Caco-2 (cell line): Measurements from ENCODE around the gene RNU5B-1. TPM values are rescaled to one million over a fixed set of nuclear protein-coding genes. Genes with fewer than 3 reads are reported as not detected.
"Not testable (repeated sequence)": the region's sequence is repeated elsewhere in the genome, so short reads cannot be mapped to it uniquely, and the experiment has no call there.

Experiments used
- BruUV-seq: library from RNA; stranded (reverse); fragments of 400-500 nt; replicated peaks from 2 replicates; lab custom pipeline; 2021; lab: Mats Ljungman, UMichigan
- CTCF ChIA-PET: fragments of 300-600 bp; sonication (Branson Sonifier 250); formaldehyde crosslinking; loops from one replicate; lab custom pipeline; 2022; ENCODE audit warnings: antibody characterized with exemption; lab: Charles Lee
- POLR2A ChIA-PET: fragments of 300-600 bp; sonication (Branson Sonifier 250); formaldehyde crosslinking; loops from one replicate; lab custom pipeline; 2022; ENCODE audit warnings: antibody characterized with exemption; lab: Charles Lee
- DNase-seq, 2 experiments: peaks; one replicate each; pipeline versions ENCODE4 v3.0.0 to v3.0.0-alpha.2; 2020 to 2022
- H3K27me3 ChIP-seq: replicated peaks from 2 replicates; pipeline ENCODE4 v1.6.0; 2011; ENCODE audit warnings: low read length; ENCODE audit not compliant: control insufficient read depth, insufficient read depth
- H3K36me3 ChIP-seq: 2 replicates; pipeline ENCODE4 v1.5.1; 2011; ENCODE audit warnings: low read length; ENCODE audit not compliant: control insufficient read depth, insufficient read depth
- H3K4me1 ChIP-seq: fragments of 250-450 bp; sonication (Bioruptor Pico); 2 replicates; pipeline ENCODE4 v1.5.1; 2020; ENCODE audit warnings: mild to moderate bottlenecking
- H3K4me3 ChIP-seq: 2 replicates; pipeline ENCODE4 v1.5.1; 2011; ENCODE audit warnings: low read depth, mild to moderate bottlenecking, control low read depth, low read length
- H3K9me3 ChIP-seq: fragments of 250-450 bp; sonication (Bioruptor Pico); 2 replicates; pipeline ENCODE4 v1.5.1; 2020; ENCODE audit warnings: mild to moderate bottlenecking, moderate library complexity
- H3K27ac Mint-ChIP-seq: one replicate; pipeline ENCODE4 v1.8.0; 2022; ENCODE audit warnings: mixed read lengths; ENCODE audit not compliant: unreplicated experiment
- H3K27me3 Mint-ChIP-seq: one replicate; pipeline ENCODE4 v1.8.0; 2022; ENCODE audit warnings: mixed read lengths; ENCODE audit not compliant: insufficient read depth, unreplicated experiment
- H3K36me3 Mint-ChIP-seq: one replicate; pipeline ENCODE4 v1.8.0; 2022; ENCODE audit warnings: mild to moderate bottlenecking, mixed read lengths; ENCODE audit not compliant: insufficient read depth, unreplicated experiment
- H3K4me1 Mint-ChIP-seq: one replicate; pipeline ENCODE4 v1.8.0; 2022; ENCODE audit warnings: low read depth, mixed read lengths; ENCODE audit not compliant: unreplicated experiment
- H3K4me3 Mint-ChIP-seq: one replicate; pipeline ENCODE4 v1.8.0; 2022; ENCODE audit warnings: mild to moderate bottlenecking, moderate library complexity, mixed read lengths; ENCODE audit not compliant: unreplicated experiment
- H3K9me3 Mint-ChIP-seq: one replicate; pipeline ENCODE4 v1.8.0; 2022; ENCODE audit warnings: mixed read lengths; ENCODE audit not compliant: unreplicated experiment
- CTCF ChIP-seq, 2 experiments: fragments of 200-600 bp in 1 of 2; IDR thresholded peaks; 1 replicate in 1 of 2; 2 replicates in 1 of 2; pipeline versions ENCODE4 v1.5.1 to v1.8.0; 2011 to 2022; ENCODE audit warnings: antibody characterized with exemption in 1 of 2, control low read depth in 1 of 2, inconsistent platforms in 1 of 2, low read depth in 1 of 2, low read length in 1 of 2, mild to moderate bottlenecking in 1 of 2, moderate library complexity in 1 of 2; ENCODE audit not compliant: insufficient read depth in 1 of 2, severe bottlenecking in 1 of 2, unreplicated experiment in 1 of 2
- intact Hi-C: fragments of 100-400 bp; cut with micrococcal nuclease; formaldehyde crosslinking; loops from one replicate; pipeline ENCODE4 v1.10.0; 2022; ENCODE audit not compliant: unreplicated experiment
- total RNA-seq: library from RNA; stranded (reverse); gene quantifications from 2 replicates; pipeline ENCODE4 v1.2.3, GENCODE V29; 2022

The RNU5B-1 gene
- total RNA-seq, 1 experiment from 2014 or later = not detected

- Histone ChIP-seq H3K27me3 (no peaks in the 10 kb centered on the region), H3K4me3 (no peak overlapping the region), H3K36me3 (no peaks in the 10 kb centered on the region; the same call in 1 of the 2 replicates), H3K9me3 (no peaks in the 10 kb centered on the region), H3K4me1 (peaks cover 9% of the 10 kb centered on the region)
- no peaks in the 10 kb centered on the region for H3K27me3 Mint-ChIP-seq
- DNase-seq = no peak
- ChIA-PET POLR2A (no interaction called here), CTCF (no interaction called here)
- H3K27ac Mint-ChIP-seq = no peak overlapping the region
- no TSS peak for BruUV-seq
- TF ChIP-seq CTCF (IDR thresholded peaks at IDR 0.05; ENCODE audit: insufficient read depth in 1 of 2, low read depth in 1 of 2, low read length in 1 of 2, severe bottlenecking in 1 of 2, unreplicated experiment in 1 of 2) = no peak
- H3K4me3 Mint-ChIP-seq = no peak overlapping the region
- intact Hi-C loops = no loop called here
- peaks cover 25% of the 10 kb centered on the region for H3K4me1 Mint-ChIP-seq
- H3K9me3 Mint-ChIP-seq = no peaks in the 10 kb centered on the region
- peaks cover 31% of the 10 kb centered on the region for H3K36me3 Mint-ChIP-seq
Observed at GRCh38 chr15:65344914-65345275, 40.4 kb downstream of the RNU5B-1 start.

DNA sequence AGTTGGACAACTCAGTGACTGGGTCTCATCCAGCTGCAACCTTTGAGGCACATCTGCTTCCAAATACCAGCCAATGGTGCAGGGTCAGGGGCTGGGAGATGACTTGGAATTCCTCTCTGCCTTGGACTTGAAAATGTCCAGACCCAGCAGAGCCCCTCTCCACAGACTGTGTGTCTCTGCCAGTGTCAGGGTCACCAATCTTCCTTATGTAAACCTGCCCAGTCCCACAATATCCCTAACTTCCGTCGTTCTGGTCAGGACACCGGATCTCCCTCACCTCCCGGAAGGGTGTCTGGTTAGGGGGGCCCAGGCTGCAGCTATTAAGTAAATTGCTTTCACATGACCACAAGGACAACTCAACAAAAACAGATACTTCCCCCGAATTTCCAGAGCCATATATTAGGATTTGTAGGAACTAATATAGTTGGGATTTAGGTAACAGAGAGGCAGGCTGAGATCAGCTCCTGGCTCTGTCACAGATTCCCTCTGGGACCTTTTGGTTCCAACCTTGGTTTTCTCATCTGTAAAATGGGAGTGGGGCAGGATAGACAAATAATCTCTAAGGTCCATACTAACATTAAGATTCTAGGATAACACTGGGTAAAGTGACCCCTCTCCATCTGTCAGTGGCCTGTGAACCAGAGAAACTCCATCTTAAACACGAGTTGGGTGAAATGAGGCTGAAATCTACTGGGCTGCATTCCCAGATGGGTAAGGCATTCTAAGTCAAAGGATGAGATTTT, 42.5 kb downstream of the RNU5B-1 start:
- peaks cover 12% of the 10 kb centered on the region for H3K4me1 Mint-ChIP-seq
- TF ChIP-seq CTCF (IDR thresholded peaks at IDR 0.05; ENCODE audit: insufficient read depth in 1 of 2, low read depth in 1 of 2, low read length in 1 of 2, severe bottlenecking in 1 of 2, unreplicated experiment in 1 of 2) = no peak
- CTCF ChIA-PET = no interaction called here

DNA sequence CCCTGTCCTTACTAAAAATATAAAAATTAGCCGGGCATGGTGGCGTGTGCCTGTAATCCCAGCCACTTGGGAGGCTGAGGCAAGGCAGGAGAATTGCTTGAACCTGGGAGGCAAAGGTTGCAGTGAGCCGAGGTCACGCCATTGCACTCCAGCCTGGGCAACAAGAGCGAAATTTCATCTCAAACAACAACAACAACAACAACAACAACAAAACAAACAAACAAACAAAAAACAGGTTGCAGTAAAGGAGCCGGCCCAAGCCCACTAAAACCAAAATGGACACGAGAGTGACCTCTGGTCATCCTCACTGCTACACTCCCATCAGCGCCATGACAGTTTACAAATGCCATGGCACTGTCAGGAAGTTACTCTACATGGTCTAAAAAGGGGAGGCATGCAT, 43.3 kb downstream of the RNU5B-1 start:
- POLR2A ChIA-PET, CTCF ChIA-PET: not testable (repeated sequence)
- peaks cover 12% of the 10 kb centered on the region for H3K4me1 Mint-ChIP-seq

More for the DNA sequence above, 42.5 kb downstream of the RNU5B-1 start:
- Histone ChIP-seq H3K4me1 (peaks cover 8% of the 10 kb centered on the region), H3K27me3 (no peaks in the 10 kb centered on the region), H3K9me3 (no peaks in the 10 kb centered on the region), H3K4me3 (no peak overlapping the region), H3K36me3 (no peaks in the 10 kb centered on the region; the same call in 1 of the 2 replicates)
- no peak for DNase-seq
- BruUV-seq = no TSS peak
- Mint-ChIP-seq H3K9me3 (no peaks in the 10 kb centered on the region), H3K4me3 (no peak overlapping the region), H3K36me3 (peaks cover 27% of the 10 kb centered on the region), H3K27ac (no peak overlapping the region), H3K27me3 (no peaks in the 10 kb centered on the region)
- intact Hi-C loops = no loop called here
- POLR2A ChIA-PET = interaction anchor here (0.6 kb wide), 1 partner anchor 522 kb away, joined by 3 read pairs; the partner anchor contains the start of gene RAB11A

More for the DNA sequence above, 43.3 kb downstream of the RNU5B-1 start:
- H3K36me3 ChIP-seq, DNase-seq, H3K9me3 Mint-ChIP-seq, H3K27me3 ChIP-seq, H3K4me3 Mint-ChIP-seq, H3K27ac Mint-ChIP-seq, intact Hi-C loops, H3K4me1 ChIP-seq, H3K9me3 ChIP-seq, BruUV-seq, H3K27me3 Mint-ChIP-seq, H3K4me3 ChIP-seq: not testable (repeated sequence)
- H3K36me3 Mint-ChIP-seq = peaks cover 27% of the 10 kb centered on the region
